ENCODE measurements around the gene CLCN7.

Gene CLCN7

GRCh38 chr16:1457489-1458245, 17.2 kb downstream of the CLCN7 start:
- DNase-seq (ENCODE audit: insufficient read length, low spot score) = no peak
- FAIRE-seq = no peak
- TF ChIP-seq POLR2A (IDR thresholded peaks at IDR 0.05; ENCODE audit: low read depth, low read length) = no peak

- DNase-seq (ENCODE audit: insufficient read length, low spot score) (no peak), FAIRE-seq (no peak)
- no peak for TF ChIP-seq POLR2A (IDR thresholded peaks at IDR 0.05; ENCODE audit: low read depth, low read length)
These were observed 17.9 kb downstream of the CLCN7 start for GRCh38 chr16:1456951-1457350.

- no peak for DNase-seq (ENCODE audit: insufficient read length, low spot score)
- no peak for FAIRE-seq
- TF ChIP-seq POLR2A (IDR thresholded peaks at IDR 0.05; ENCODE audit: low read depth, low read length) = no peak
These were observed 19.3 kb downstream of the CLCN7 start for GRCh38 chr16:1455190-1456171.

DNA sequence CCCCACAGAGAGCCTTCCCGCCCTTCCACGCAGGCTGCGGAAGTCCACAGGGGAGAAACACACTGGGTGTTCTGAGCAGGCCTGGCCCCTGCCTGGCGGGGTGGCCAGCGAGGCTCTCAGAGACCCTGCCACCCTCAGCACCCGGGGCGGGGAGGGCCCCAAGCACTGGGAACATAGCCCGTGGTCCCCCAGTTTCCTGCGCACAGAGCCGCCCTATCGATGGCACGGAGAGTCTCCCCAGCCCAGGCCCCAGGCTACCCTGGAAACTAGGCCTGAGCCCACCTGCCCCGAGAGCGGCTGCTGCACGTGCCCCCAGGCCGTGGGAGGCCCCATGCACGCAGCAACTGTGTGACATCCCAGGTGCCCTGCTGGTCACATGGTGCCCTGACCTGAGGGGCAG, 20.3 kb downstream of the CLCN7 start:
- FAIRE-seq (no peak), DNase-seq (ENCODE audit: insufficient read length, low spot score) (no peak)
- no peak for TF ChIP-seq POLR2A (IDR thresholded peaks at IDR 0.05; ENCODE audit: low read depth, low read length)

DNA sequence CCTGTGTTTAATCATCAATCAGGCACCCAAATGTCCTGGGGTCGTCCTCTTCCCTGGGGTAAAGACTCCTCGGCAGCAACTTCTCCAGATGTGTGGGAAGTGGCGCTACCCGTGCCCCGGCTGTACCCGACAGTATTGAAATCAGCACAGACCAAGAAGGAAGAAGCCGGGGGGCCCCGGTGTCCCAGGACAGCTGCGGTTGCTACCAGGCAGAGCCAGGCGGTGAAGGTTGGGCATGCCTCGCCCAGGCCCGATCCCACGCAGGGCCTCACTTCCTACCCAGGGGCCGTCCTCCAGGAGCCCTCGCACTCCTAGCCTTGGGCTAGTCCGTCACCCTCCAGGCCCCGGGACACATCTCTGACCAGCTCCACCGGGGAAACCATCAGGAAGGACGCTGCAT, 21.5 kb downstream of the CLCN7 start:
- DNase-seq (ENCODE audit: insufficient read length, low spot score) (no peak), FAIRE-seq (no peak)
- no peak for TF ChIP-seq POLR2A (IDR thresholded peaks at IDR 0.05; ENCODE audit: low read depth, low read length)

DNA sequence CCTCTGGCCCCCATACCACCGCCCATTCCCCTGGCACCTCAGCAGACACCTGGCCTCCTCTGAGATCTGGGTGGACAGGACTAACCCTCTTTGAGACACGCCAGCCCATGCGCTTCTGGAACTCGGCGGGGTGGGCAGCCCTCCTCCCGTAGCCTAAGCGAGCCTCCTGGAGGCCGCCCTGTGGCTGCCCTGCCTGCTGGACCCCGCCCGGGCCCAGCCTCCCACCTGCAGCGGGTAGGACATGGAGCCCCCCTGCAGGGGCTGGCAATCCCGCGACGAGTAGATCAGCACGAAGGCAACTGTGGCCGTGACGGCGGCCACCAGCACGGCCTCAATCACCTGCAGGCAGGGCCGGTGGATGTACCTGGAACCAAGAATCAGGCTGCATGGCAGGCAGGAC, 22.3 kb downstream of the CLCN7 start:
- TF ChIP-seq POLR2A (IDR thresholded peaks at IDR 0.05; ENCODE audit: low read depth, low read length) = no peak
- DNase-seq (ENCODE audit: insufficient read length, low spot score) (no peak), FAIRE-seq (no peak)

DNA sequence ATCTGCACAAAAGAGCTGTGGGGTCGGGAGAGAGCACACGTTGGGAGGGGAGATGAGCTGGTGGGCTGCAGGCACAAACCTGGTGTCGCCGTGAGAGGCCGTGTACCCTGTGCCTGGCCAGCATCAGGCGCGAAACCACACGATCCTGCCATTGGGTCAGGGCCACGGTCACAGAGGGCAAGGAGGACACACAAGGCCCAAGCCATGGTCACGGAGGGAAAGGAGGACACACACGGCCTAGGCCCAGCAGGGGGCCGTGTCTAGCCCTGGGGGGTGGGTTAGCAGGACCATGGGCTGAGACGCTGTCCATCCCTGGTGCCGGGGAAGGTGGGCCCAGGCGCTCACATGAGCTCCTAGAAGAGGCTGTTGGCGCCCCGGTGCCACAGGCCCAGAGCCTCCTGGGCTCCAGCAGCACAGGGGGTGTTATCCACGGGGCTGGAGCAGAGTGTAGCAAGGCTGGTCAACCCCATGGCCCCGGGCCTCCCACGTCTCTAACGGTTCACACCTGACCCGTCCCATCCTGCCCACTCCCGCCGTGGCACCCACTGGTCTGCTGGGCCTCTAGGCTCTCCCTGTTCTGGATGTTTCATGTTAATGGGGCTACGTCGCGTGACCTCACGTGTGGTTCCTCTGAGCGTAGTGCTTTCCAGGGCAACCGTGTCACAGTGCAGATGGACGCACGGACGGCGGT, 23.0 kb downstream of the CLCN7 start:
- TF ChIP-seq POLR2A (IDR thresholded peaks at IDR 0.05; ENCODE audit: low read depth, low read length) = no peak
- DNase-seq (ENCODE audit: insufficient read length, low spot score) (no peak), FAIRE-seq (no peak)

GRCh38 chr16:1450841-1451240, 24.0 kb downstream of the CLCN7 start:
- no peak for TF ChIP-seq POLR2A (IDR thresholded peaks at IDR 0.05; ENCODE audit: low read depth, low read length)
- FAIRE-seq = no peak
- no peak for DNase-seq (ENCODE audit: insufficient read length, low spot score)

DNA sequence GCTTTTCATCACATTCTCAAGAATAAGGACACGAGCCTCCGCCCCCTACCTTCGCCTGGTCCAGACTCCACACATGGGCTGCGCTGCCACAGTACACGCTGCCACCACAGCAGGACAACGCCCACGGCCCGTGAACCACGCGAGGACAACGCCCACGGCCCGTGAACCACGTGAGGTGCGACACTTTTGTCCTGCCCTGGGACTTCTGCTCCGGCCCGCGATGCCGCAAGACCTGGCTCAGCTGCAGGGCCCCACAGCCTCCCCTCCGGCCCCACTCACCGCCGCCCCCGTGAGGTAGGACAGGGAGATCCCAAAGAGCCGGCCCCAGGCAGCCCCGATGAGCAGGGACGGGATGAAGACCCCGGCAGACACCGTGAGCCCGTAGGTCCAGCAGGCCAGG, 24.6 kb downstream of the CLCN7 start:
- no peak for TF ChIP-seq POLR2A (IDR thresholded peaks at IDR 0.05; ENCODE audit: low read depth, low read length)
- DNase-seq (ENCODE audit: insufficient read length, low spot score) = no peak
- FAIRE-seq = no peak

DNA sequence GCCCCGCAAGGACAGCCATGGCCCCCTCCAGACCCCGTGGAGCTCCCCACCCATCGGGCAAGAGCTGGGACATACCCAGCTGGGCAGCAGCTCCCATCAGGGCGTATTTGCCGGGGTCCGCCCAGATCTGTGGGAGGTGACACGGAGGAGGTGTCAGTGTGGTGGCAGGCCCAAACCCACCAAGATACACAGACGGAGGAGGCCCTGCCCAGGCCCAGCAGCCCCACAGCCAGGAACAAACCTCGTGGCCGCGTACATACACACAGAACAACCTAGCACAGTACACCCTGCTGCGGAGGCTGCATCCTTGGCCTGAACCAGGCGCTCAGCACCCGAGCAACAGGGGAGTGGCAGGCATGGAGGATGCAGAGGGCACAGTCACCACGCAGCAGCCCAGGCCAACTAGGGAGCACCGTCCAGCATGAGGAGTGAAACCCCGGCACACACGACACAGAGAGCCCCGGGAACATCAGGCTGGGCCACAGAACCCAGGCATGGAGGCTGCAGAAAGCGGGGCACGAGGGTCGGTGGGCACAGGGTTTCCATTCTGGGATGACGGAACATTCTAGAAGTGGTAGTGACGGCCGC, 25.5 kb downstream of the CLCN7 start:
- FAIRE-seq (no peak), DNase-seq (ENCODE audit: insufficient read length, low spot score) (no peak)
- TF ChIP-seq POLR2A (IDR thresholded peaks at IDR 0.05; ENCODE audit: low read depth, low read length) = no peak

- DNase-seq (ENCODE audit: insufficient read length, low spot score) = no peak
- no peak for TF ChIP-seq POLR2A (IDR thresholded peaks at IDR 0.05; ENCODE audit: low read depth, low read length)
- no peak for FAIRE-seq
These were observed 26.2 kb downstream of the CLCN7 start for GRCh38 chr16:1448536-1449116.

GRCh38 chr16:1447965-1448364, 26.9 kb downstream of the CLCN7 start:
- no peak for TF ChIP-seq POLR2A (IDR thresholded peaks at IDR 0.05; ENCODE audit: low read depth, low read length)
- DNase-seq (ENCODE audit: insufficient read length, low spot score) = no peak
- FAIRE-seq = no peak

GRCh38 chr16:1446296-1447080, 28.3 kb downstream of the CLCN7 start:
- TF ChIP-seq POLR2A (IDR thresholded peaks at IDR 0.05; ENCODE audit: low read depth, low read length) = no peak
- FAIRE-seq (no peak), DNase-seq (ENCODE audit: insufficient read length, low spot score) (no peak)

Data from H54 (cell line).